ENCODE data around the gene UXS1. TPM values are rescaled to one million over a fixed set of nuclear protein-coding genes. Genes with fewer than 3 reads are reported as not detected.
A peak's percentile ranks its signal among the peaks of the same experiment; 100 is the strongest.
"Not testable (repeated sequence)": the region's sequence is repeated elsewhere in the genome, so short reads cannot be mapped to it uniquely, and the experiment has no call there.

UXS1 gene
- total RNA-seq, 1 donor from 2014 or later: 38.0 TPM

- Histone ChIP-seq H3K4me1 (peaks cover 3% of the 10 kb centered on the region), H3K27me3 (no peaks in the 10 kb centered on the region), H3K4me3 (no peak overlapping the region), H3K79me2 (ENCODE audit: low read depth) (peaks cover 11% of the 10 kb centered on the region), H3K9me3 (ENCODE audit: low read depth) (no peaks in the 10 kb centered on the region), H3K36me3 (no peaks in the 10 kb centered on the region), H3F3A (ENCODE audit: low read depth) (no peaks in the 10 kb centered on the region), H3K9ac (no peak overlapping the region), H3K4me2 (no peak overlapping the region), H2AFZ (replicated peaks) (no peak overlapping the region), H4K20me1 (ENCODE audit: low read depth) (no peaks in the 10 kb centered on the region), H3K27ac (no peak overlapping the region)
- no peak for TF ChIP-seq EZH2 (IDR thresholded peaks at IDR 0.05)
- TF ChIP-seq, protein P1, sequence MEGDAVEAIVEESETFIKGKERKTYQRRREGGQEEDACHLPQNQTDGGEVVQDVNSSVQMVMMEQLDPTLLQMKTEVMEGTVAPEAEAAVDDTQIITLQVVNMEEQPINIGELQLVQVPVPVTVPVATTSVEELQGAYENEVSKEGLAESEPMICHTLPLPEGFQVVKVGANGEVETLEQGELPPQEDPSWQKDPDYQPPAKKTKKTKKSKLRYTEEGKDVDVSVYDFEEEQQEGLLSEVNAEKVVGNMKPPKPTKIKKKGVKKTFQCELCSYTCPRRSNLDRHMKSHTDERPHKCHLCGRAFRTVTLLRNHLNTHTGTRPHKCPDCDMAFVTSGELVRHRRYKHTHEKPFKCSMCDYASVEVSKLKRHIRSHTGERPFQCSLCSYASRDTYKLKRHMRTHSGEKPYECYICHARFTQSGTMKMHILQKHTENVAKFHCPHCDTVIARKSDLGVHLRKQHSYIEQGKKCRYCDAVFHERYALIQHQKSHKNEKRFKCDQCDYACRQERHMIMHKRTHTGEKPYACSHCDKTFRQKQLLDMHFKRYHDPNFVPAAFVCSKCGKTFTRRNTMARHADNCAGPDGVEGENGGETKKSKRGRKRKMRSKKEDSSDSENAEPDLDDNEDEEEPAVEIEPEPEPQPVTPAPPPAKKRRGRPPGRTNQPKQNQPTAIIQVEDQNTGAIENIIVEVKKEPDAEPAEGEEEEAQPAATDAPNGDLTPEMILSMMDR (IDR thresholded peaks at IDR 0.05): no peak
- no peak for TF ChIP-seq EZH2phosphoT487 (IDR thresholded peaks at IDR 0.05)
- Mint-ChIP-seq H3K4me3 (no peak overlapping the region), H3K9me3 (peaks cover under 1% of the 10 kb centered on the region), H3K27me3 (ENCODE audit: insufficient read depth, low read depth) (no peaks in the 10 kb centered on the region), H3K36me3 (peaks cover 40% of the 10 kb centered on the region), H3K4me1 (peaks cover 14% of the 10 kb centered on the region), H3K27ac (no peak overlapping the region)
- DNase-seq (ENCODE audit: low spot score): no peak
These were observed 54.7 kb downstream of the UXS1 start for GRCh38 chr2:106139238-106139935.

GRCh38 chr2:106138543-106139237 is 55.4 kb downstream of the UXS1 start:
- Histone ChIP-seq H3F3A (ENCODE audit: low read depth) (no peaks in the 10 kb centered on the region), H3K4me3 (no peak overlapping the region), H3K4me2 (no peak overlapping the region), H4K20me1 (ENCODE audit: low read depth) (no peaks in the 10 kb centered on the region), H3K9ac (no peak overlapping the region), H3K27ac (no peak overlapping the region), H3K9me3 (ENCODE audit: low read depth) (no peaks in the 10 kb centered on the region), H3K79me2 (ENCODE audit: low read depth) (peaks cover 11% of the 10 kb centered on the region), H3K27me3 (no peaks in the 10 kb centered on the region), H3K36me3 (no peaks in the 10 kb centered on the region), H2AFZ (replicated peaks) (no peak overlapping the region), H3K4me1 (peaks cover 3% of the 10 kb centered on the region)
- no peaks in the 10 kb centered on the region for H3K27me3 Mint-ChIP-seq (ENCODE audit: insufficient read depth, low read depth)
- H3K4me1 Mint-ChIP-seq: peaks cover 8% of the 10 kb centered on the region
- DNase-seq (ENCODE audit: low spot score): no peak
- peaks cover 33% of the 10 kb centered on the region for H3K36me3 Mint-ChIP-seq
- no peaks in the 10 kb centered on the region for H3K9me3 Mint-ChIP-seq
- no peak overlapping the region for H3K27ac Mint-ChIP-seq
- H3K4me3 Mint-ChIP-seq: no peak overlapping the region
- TF ChIP-seq EZH2 (IDR thresholded peaks at IDR 0.05): no peak
- TF ChIP-seq, protein P1 (IDR thresholded peaks at IDR 0.05): no peak
- TF ChIP-seq EZH2phosphoT487 (IDR thresholded peaks at IDR 0.05): no peak

GRCh38 chr2:106137731-106138521 is 56.2 kb downstream of the UXS1 start:
- no peaks in the 10 kb centered on the region for H3F3A ChIP-seq (ENCODE audit: low read depth)
- H3K79me2 ChIP-seq (ENCODE audit: low read depth): peaks cover 10% of the 10 kb centered on the region
- Mint-ChIP-seq H3K4me1 (peaks cover 8% of the 10 kb centered on the region), H3K27ac (no peak overlapping the region), H3K4me3 (no peak overlapping the region), H3K27me3 (ENCODE audit: insufficient read depth, low read depth) (no peaks in the 10 kb centered on the region), H3K36me3 (peaks cover 28% of the 10 kb centered on the region), H3K9me3 (no peaks in the 10 kb centered on the region)
- no peak overlapping the region for H3K27ac ChIP-seq
- no peaks in the 10 kb centered on the region for H3K27me3 ChIP-seq
- no peak for DNase-seq (ENCODE audit: low spot score)
- no peak for TF ChIP-seq EZH2 (IDR thresholded peaks at IDR 0.05)
- TF ChIP-seq, protein P1 (IDR thresholded peaks at IDR 0.05): no peak
- no peak for TF ChIP-seq EZH2phosphoT487 (IDR thresholded peaks at IDR 0.05)
- no peaks in the 10 kb centered on the region for H3K36me3 ChIP-seq
- H3K4me3 ChIP-seq: no peak overlapping the region
- no peak overlapping the region for H3K9ac ChIP-seq
- H2AFZ ChIP-seq (replicated peaks): no peak overlapping the region
- H3K4me2 ChIP-seq: no peak overlapping the region
- peaks cover 3% of the 10 kb centered on the region for H3K4me1 ChIP-seq
- no peaks in the 10 kb centered on the region for H3K9me3 ChIP-seq (ENCODE audit: low read depth)
- no peaks in the 10 kb centered on the region for H4K20me1 ChIP-seq (ENCODE audit: low read depth)

- Histone ChIP-seq H3K4me3 (peak overlapping the region; percentile 36), H3K79me2 (ENCODE audit: low read depth) (peaks cover 13% of the 10 kb centered on the region)
- not testable (repeated sequence) for H3K27me3 ChIP-seq; H3K27ac Mint-ChIP-seq; H2AFZ ChIP-seq (replicated peaks); H3K4me3 Mint-ChIP-seq; H3K4me1 ChIP-seq; H3K9ac ChIP-seq; H3K9me3 ChIP-seq (ENCODE audit: low read depth); H3K27me3 Mint-ChIP-seq (ENCODE audit: insufficient read depth, low read depth); H3K9me3 Mint-ChIP-seq; H3K4me1 Mint-ChIP-seq; H3K27ac ChIP-seq; H3K4me2 ChIP-seq; H3F3A ChIP-seq (ENCODE audit: low read depth); DNase-seq (ENCODE audit: low spot score); H3K36me3 ChIP-seq; H4K20me1 ChIP-seq (ENCODE audit: low read depth)
- peaks cover 29% of the 10 kb centered on the region for H3K36me3 Mint-ChIP-seq
These were observed 62.9 kb downstream of the UXS1 start for GRCh38 chr2:106131192-106131591.

Measured in neural progenitor cell (in vitro differentiated cells).